ENCODE results near the gene PXK. TPM values are rescaled to one million over a fixed set of nuclear protein-coding genes. Genes with fewer than 3 reads are reported as not detected.
A peak's percentile ranks its signal among the peaks of the same experiment; 100 is the strongest.

PXK gene
- total RNA-seq = 24.8 TPM
- polyA plus RNA-seq (ENCODE audit: insufficient read depth, low read depth, low replicate concordance) = 21.6 TPM
- long read RNA-seq, donor 1, partial matches to known transcripts = 105 of 155 reads
- long read RNA-seq, donor 1, other reads (novel, unspliced or antisense) = 49 of 155 reads
- long read RNA-seq, donor 2, partial matches to known transcripts = 0 of 2 reads
- long read RNA-seq, donor 2, other reads (novel, unspliced or antisense) = 0 of 2 reads
- long read RNA-seq, donor 3, partial matches to known transcripts = 13 of 14 reads
- long read RNA-seq, donor 3, other reads (novel, unspliced or antisense) = 0 of 14 reads
- long read RNA-seq, donor 4, partial matches to known transcripts = 123 of 124 reads
- long read RNA-seq, donor 4, other reads (novel, unspliced or antisense) = 0 of 124 reads
- long read RNA-seq, donor 5 = 0 reads
- long read RNA-seq, donor 6, partial matches to known transcripts = 162 of 254 reads
- long read RNA-seq, donor 6, other reads (novel, unspliced or antisense) = 92 of 254 reads
- long read RNA-seq, donor 7, transcript PXK-202 (18 exons, 2,037 nt) = major isoform, 5 of 28 reads
- long read RNA-seq, donor 7, partial matches to known transcripts = 11 of 28 reads
- long read RNA-seq, donor 7, other reads (novel, unspliced or antisense) = 9 of 28 reads
- long read RNA-seq, donor 8 = 0 reads
- long read RNA-seq, donor 9, partial matches to known transcripts = 62 of 62 reads
- long read RNA-seq, donor 9, other reads (novel, unspliced or antisense) = 0 of 62 reads
- long read RNA-seq, donor 10, partial matches to known transcripts = 5 of 6 reads
- long read RNA-seq, donor 10, other reads (novel, unspliced or antisense) = 0 of 6 reads

DNA sequence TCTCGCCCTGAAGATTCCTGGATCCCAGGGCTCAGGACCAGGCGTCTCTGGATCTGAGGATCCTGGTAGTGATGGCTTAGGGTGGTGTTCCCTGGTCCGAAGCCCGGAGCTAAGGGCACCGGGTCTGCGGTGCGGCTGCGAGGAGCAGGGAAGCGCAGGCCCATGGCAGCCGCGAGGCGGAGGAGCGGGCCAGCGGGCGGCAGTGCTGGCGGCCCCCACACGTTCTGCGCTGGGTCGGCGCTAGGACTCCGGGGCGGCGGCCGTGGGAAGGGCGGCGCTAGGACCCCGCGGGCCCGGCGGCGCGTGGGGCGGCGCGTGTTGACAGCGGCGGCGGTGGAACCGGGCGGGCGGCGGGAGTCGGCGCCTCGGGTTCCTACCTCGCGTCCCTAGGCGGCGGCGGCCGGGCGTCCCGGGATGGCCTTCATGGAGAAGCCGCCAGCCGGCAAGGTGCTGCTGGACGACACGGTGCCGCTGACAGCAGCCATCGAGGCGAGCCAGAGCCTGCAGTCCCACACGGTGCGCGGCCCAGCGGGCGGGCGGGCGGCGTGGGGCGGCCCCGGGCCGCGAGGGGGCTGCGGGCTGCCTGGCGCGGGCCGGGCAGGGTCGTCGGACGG is at the start of gene PXK:
TSS of gene PXK (plus strand) at position 318 of the 614 bp plus-strand sequence. CDS start at position 415, 97 bp downstream.
- peak within 1 kb of the TSS; percentile 50 to 78 (median 71) for H3K9ac ChIP-seq (ENCODE audit: low read length in 3 of 3)

GRCh38 chr3:58285334-58285733 is 47.4 kb upstream of the PXK start:
- peaks cover 0 to 40% (median 24%) of the 10 kb centered on the region in 3 donors for H3K36me3 ChIP-seq (ENCODE audit: control insufficient read depth in 2 of 3, insufficient read depth in 3 of 3, low read length in 3 of 3)
- no peak for DNase-seq
- H3K9me3 ChIP-seq (ENCODE audit: control insufficient read depth in 2 of 3, insufficient read depth in 1 of 3, low read length in 3 of 3) = no peaks in the 10 kb centered on the region
- H3K4me1 ChIP-seq (ENCODE audit: control insufficient read depth in 2 of 3, insufficient read depth in 2 of 3, low read depth in 1 of 3, low read length in 3 of 3) = no peaks in the 10 kb centered on the region
- no peak for TF ChIP-seq CTCF (IDR thresholded peaks at IDR 0.05; ENCODE audit: borderline replicate concordance, extremely low read depth, insufficient read depth)
- no peak overlapping the region for H3K9ac ChIP-seq (ENCODE audit: low read length in 3 of 3)
- intact Hi-C loops (cut with DNase I) = no loop called here
- H3K27me3 ChIP-seq (ENCODE audit: control insufficient read depth, insufficient read depth, low read length) = no peaks in the 10 kb centered on the region
- no peak overlapping the region for H3K27ac ChIP-seq (ENCODE audit: low read depth in 2 of 2, low read length in 2 of 2)
- FAIRE-seq = no peak
- H3K4me3 ChIP-seq (ENCODE audit: low read length in 3 of 3) = no peak overlapping the region

More for the DNA sequence above, at the start of gene PXK:
- Histone ChIP-seq H3K36me3 (ENCODE audit: control insufficient read depth in 2 of 3, insufficient read depth in 3 of 3, low read length in 3 of 3) (peaks cover 0 to 3% (median 0%) of the 10 kb centered on the region in 3 donors), H3K4me1 (ENCODE audit: control insufficient read depth in 2 of 3, insufficient read depth in 2 of 3, low read depth in 1 of 3, low read length in 3 of 3) (peaks cover 0 to 21% (median 9%) of the 10 kb centered on the region in 3 donors), H3K9me3 (ENCODE audit: control insufficient read depth in 2 of 3, insufficient read depth in 1 of 3, low read length in 3 of 3) (no peaks in the 10 kb centered on the region), H3K27ac (ENCODE audit: low read depth in 2 of 2, low read length in 2 of 2) (peak within 1 kb of the TSS; percentile 53 to 57), H3K4me3 (ENCODE audit: low read length in 3 of 3) (peak within 1 kb of the TSS; percentile 69 to 80 (median 74)), H3K27me3 (ENCODE audit: control insufficient read depth, insufficient read depth, low read length) (no peaks in the 10 kb centered on the region)
- FAIRE-seq = no peak
- DNase-seq = peak; percentile 80 to 93 (median 83)
- peak; percentile 14 for TF ChIP-seq CTCF (IDR thresholded peaks at IDR 0.05; ENCODE audit: borderline replicate concordance, extremely low read depth, insufficient read depth)
- intact Hi-C loops (cut with DNase I) = loop anchor here (10.0 kb wide), 1 partner anchor 82 kb away; no protein-coding TSS in a partner anchor

GRCh38 chr3:58287354-58287753 is 45.3 kb upstream of the PXK start:
- FAIRE-seq = no peak

More at GRCh38 chr3:58287354-58287753, 45.3 kb upstream of the PXK start:
- no peaks in the 10 kb centered on the region for H3K4me1 ChIP-seq (ENCODE audit: control insufficient read depth in 2 of 3, insufficient read depth in 2 of 3, low read depth in 1 of 3, low read length in 3 of 3)
- H3K36me3 ChIP-seq (ENCODE audit: control insufficient read depth in 2 of 3, insufficient read depth in 3 of 3, low read length in 3 of 3) = peaks cover 0 to 29% (median 24%) of the 10 kb centered on the region in 3 donors
- H3K27me3 ChIP-seq (ENCODE audit: control insufficient read depth, insufficient read depth, low read length) = no peaks in the 10 kb centered on the region
- no peak overlapping the region for H3K27ac ChIP-seq (ENCODE audit: low read depth in 2 of 2, low read length in 2 of 2)
- H3K9me3 ChIP-seq (ENCODE audit: control insufficient read depth in 2 of 3, insufficient read depth in 1 of 3, low read length in 3 of 3) = no peaks in the 10 kb centered on the region
- intact Hi-C loops (cut with DNase I) = no loop called here
- no peak overlapping the region for H3K4me3 ChIP-seq (ENCODE audit: low read length in 3 of 3)
- DNase-seq = no peak
- TF ChIP-seq CTCF (IDR thresholded peaks at IDR 0.05; ENCODE audit: borderline replicate concordance, extremely low read depth, insufficient read depth) = no peak
- H3K9ac ChIP-seq (ENCODE audit: low read length in 3 of 3) = no peak overlapping the region

Measured in kidney (tissue), 22 donors.